Testis (tissue), 2 donors: ENCODE results near the gene TMEM116.

Source experiments
- POLR2A ChIP-seq: fragments of 450-650 bp; IDR thresholded peaks from one replicate; pipeline ENCODE4 v1.6.1; 2017; ENCODE audit warnings: antibody characterized with exemption, mild to moderate bottlenecking, moderate library complexity
- TF ChIP-seq, protein P1 (sequence below), 3 experiments: fragments of 450-650 bp in 2 of 3; fragments of 200-600 bp in 1 of 3; sonication (generic) in 1 of 3; IDR thresholded peaks; one replicate each; pipeline ENCODE4 v1.5.1; 2016 to 2019; ENCODE audit warnings: antibody characterized with exemption in 3 of 3, mild to moderate bottlenecking in 2 of 3, moderate library complexity in 1 of 3

DNA sequence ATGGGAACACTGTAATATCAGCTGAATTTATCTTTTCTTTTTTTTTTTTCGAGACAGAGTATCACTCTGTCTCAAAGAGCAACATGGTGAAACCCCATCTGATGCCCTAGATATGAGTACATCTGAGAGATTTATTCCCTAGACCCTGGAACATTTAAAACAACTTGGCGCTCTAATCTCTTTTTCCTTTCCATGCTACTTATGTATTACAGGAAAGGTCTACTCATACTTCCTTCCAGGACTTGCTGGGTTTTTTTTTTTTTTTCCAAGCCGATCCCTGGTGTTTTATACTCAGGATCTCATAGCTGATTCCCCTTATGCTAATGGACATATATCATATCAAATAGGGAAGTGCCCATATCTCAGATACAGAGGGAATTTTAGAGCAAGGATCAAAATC lies 87.8 kb downstream of the TMEM116 start:
- TF ChIP-seq, protein P1, sequence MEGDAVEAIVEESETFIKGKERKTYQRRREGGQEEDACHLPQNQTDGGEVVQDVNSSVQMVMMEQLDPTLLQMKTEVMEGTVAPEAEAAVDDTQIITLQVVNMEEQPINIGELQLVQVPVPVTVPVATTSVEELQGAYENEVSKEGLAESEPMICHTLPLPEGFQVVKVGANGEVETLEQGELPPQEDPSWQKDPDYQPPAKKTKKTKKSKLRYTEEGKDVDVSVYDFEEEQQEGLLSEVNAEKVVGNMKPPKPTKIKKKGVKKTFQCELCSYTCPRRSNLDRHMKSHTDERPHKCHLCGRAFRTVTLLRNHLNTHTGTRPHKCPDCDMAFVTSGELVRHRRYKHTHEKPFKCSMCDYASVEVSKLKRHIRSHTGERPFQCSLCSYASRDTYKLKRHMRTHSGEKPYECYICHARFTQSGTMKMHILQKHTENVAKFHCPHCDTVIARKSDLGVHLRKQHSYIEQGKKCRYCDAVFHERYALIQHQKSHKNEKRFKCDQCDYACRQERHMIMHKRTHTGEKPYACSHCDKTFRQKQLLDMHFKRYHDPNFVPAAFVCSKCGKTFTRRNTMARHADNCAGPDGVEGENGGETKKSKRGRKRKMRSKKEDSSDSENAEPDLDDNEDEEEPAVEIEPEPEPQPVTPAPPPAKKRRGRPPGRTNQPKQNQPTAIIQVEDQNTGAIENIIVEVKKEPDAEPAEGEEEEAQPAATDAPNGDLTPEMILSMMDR (IDR thresholded peaks at IDR 0.05): no peak
- no peak for TF ChIP-seq POLR2A
